ENCODE results near the gene ECHDC1. TPM values are rescaled to one million over a fixed set of nuclear protein-coding genes. Genes with fewer than 3 reads are reported as not detected.
"Not testable (repeated sequence)": the region's sequence is repeated elsewhere in the genome, so short reads cannot be mapped to it uniquely, and the experiment has no call there.

Gene ECHDC1, protein sequence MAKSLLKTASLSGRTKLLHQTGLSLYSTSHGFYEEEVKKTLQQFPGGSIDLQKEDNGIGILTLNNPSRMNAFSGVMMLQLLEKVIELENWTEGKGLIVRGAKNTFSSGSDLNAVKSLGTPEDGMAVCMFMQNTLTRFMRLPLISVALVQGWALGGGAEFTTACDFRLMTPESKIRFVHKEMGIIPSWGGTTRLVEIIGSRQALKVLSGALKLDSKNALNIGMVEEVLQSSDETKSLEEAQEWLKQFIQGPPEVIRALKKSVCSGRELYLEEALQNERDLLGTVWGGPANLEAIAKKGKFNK
- 18.1 and 21.8 TPM in 2 replicates for total RNA-seq (2014; rRNA removed; shearing (Covaris generic); ENCODE audit: low replicate concordance)

- Histone ChIP-seq H3K27me3 (no peaks in the 10 kb centered on the region), H3K9me3 (no peaks in the 10 kb centered on the region), H3K4me3 (peak within 1 kb of the TSS; percentile 83), H3K36me3 (peaks cover 5% of the 10 kb centered on the region; the same call in 1 of the 2 replicates)
- peak; percentile 68 for DNase-seq
Measured at GRCh38 chr6:127342946-127343808, at the start of gene ECHDC1. TSS of gene ECHDC1 (minus strand) at chr6:127343609. CDS start at chr6:127331028, 12,581 bp downstream.

DNA sequence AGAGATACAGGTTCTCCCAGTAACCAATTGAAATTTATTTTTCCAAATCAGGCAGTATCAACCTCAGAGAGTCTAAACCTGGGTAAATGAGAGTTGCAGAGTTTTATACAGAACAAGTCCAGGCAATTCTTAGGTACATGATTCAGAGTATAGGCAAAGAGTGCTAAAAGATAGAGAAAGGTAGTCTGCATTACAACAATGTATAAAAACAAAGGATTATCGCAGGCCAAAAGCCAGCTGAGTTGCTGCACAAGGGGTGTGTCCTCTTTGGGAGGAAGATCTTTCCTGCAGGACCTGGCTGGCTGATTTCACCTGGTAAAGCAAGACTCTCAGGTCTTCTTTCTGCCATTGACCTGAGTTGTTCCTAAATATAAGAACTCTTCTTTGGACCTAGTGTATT, 48.9 kb upstream of the ECHDC1 start:
- DNase-seq, result no peak
- Histone ChIP-seq H3K4me3 (no peak overlapping the region), H3K36me3 (no peaks in the 10 kb centered on the region), H3K9me3 (no peaks in the 10 kb centered on the region), H3K27me3 (no peaks in the 10 kb centered on the region)

- Histone ChIP-seq H3K4me3 (no peak overlapping the region), H3K9me3 (no peaks in the 10 kb centered on the region), H3K36me3 (no peaks in the 10 kb centered on the region), H3K27me3 (no peaks in the 10 kb centered on the region)
- no peak for DNase-seq
Measured at GRCh38 chr6:127391094-127391953, 47.9 kb upstream of the ECHDC1 start.

DNA sequence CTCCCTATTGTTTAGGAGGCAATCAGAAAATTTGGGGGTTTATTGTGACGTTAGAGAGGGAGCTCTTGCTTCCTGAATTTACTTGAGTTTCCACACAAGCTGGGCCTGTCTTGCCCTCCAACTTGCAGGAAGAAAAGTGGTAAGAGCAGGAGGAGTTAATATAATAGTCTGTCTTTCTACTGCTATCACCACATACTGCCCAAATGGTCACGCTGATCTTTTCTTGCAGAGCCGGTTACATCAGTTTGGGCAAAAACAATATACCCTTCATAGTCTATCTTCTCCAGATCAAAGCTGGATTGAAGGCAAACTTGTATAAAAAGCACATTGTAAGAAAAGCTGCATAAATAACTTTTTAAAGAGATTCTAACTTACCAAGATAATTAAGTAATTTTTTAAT, 46.3 kb upstream of the ECHDC1 start:
- Histone ChIP-seq H3K36me3 (no peaks in the 10 kb centered on the region), H3K9me3 (no peaks in the 10 kb centered on the region), H3K27me3 (no peaks in the 10 kb centered on the region), H3K4me3 (no peak overlapping the region)
- DNase-seq, result no peak

DNA sequence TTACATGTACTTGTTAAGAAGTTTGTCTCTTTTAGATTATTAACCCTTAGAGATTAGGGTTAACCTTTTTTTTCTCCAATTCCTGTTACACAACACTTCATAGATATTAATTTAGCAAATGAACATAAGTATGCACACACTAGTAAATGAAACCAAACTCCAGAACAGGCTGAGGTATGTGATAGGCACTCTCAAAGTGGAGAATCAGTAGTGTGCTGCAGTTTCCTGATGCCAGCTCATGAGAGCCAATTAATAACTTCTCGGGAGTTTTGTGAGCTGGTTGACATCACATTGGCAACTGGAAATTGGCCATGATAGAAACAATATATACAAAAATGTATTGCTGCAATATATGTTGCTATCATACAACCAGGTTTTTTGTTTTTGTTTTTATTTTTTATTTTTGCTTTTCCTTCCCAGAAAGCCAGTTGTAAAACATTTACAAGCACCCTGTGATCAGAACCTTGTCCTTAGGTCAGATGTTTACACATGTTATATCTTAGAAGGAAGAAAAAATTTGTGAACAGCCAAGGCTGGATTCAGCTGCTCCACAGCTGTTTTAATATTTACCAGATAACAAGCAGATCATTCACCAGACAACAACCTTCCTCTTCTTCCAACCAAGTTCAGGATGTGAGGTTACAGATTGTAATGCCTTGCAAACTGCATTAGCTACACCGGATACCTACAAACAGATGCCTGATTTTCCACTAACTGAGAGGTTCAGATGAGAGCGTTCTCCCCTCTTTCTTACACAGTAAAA, 42.4 kb upstream of the ECHDC1 start:
- no peak for DNase-seq
- Histone ChIP-seq H3K27me3 (no peaks in the 10 kb centered on the region), H3K4me3 (no peak overlapping the region), H3K9me3 (no peaks in the 10 kb centered on the region), H3K36me3 (no peaks in the 10 kb centered on the region)

GRCh38 chr6:127384848-127385247, 41.4 kb upstream of the ECHDC1 start:
- not testable (repeated sequence) for H3K4me3 ChIP-seq, H3K36me3 ChIP-seq, H3K9me3 ChIP-seq, DNase-seq, H3K27me3 ChIP-seq

- H3K4me3 ChIP-seq, result no peak overlapping the region
- no peaks in the 10 kb centered on the region for H3K27me3 ChIP-seq
- no peak for DNase-seq
- no peaks in the 10 kb centered on the region for H3K9me3 ChIP-seq
- no peaks in the 10 kb centered on the region for H3K36me3 ChIP-seq
Measured at GRCh38 chr6:127383988-127384387, 40.6 kb upstream of the ECHDC1 start.

DNA sequence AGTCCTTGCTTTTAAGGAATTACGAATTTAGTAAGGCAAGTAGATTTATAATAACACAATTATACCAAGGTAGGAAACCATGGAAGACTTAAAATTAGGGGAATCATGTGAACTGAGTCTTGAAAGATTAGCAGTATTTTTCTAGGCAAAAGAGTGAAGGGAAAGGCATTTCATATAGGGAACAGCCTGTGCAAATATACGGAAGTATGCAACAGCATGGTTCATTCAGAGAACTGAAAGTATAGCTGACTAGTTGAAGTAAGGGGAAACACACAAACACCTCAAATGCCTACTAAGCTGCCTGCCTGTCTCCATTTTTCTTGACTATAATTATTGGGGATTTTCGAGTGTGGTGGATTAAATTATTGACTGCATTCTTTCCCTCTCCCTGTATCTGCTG, 39.0 kb upstream of the ECHDC1 start:
- Histone ChIP-seq H3K9me3 (no peaks in the 10 kb centered on the region), H3K36me3 (no peaks in the 10 kb centered on the region), H3K27me3 (no peaks in the 10 kb centered on the region), H3K4me3 (no peak overlapping the region)
- DNase-seq, result no peak

DNA sequence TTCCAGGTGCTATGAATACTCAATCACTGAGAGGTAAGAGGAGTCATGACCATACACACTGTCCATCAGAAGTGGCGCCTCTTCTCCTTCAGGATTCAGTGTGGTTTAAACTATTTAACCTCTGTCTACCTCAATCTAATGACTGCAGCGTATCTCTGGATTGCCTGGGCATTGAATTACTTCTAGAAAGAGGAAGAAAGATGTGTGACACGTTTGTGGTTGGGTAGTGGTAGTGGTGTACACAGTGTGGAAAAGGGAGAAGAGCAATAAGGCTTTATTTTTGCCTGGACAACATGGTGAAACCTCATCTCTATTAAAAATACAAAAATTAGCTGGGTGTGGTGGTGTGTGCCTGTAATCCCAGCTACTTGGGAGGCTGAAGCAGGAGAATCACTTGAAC, 38.0 kb upstream of the ECHDC1 start:
- no peak overlapping the region for H3K4me3 ChIP-seq
- no peaks in the 10 kb centered on the region for H3K9me3 ChIP-seq
- no peaks in the 10 kb centered on the region for H3K36me3 ChIP-seq
- H3K27me3 ChIP-seq, result no peaks in the 10 kb centered on the region
- no peak for DNase-seq

- DNase-seq, result no peak
- no peaks in the 10 kb centered on the region for H3K36me3 ChIP-seq
- H3K9me3 ChIP-seq, result peaks cover 4% of the 10 kb centered on the region; the same call in 1 of the 2 replicates
- H3K27me3 ChIP-seq, result no peaks in the 10 kb centered on the region
- no peak overlapping the region for H3K4me3 ChIP-seq
Measured at GRCh38 chr6:127376685-127377084, 33.3 kb upstream of the ECHDC1 start.

- H3K9me3 ChIP-seq, result no peaks in the 10 kb centered on the region; the same call in 1 of the 2 replicates
- H3K36me3 ChIP-seq, result no peaks in the 10 kb centered on the region
- no peak overlapping the region for H3K4me3 ChIP-seq
- H3K27me3 ChIP-seq, result no peaks in the 10 kb centered on the region
- DNase-seq, result no peak
Measured at GRCh38 chr6:127367023-127367375, 23.6 kb upstream of the ECHDC1 start.

- peak; percentile 92 for DNase-seq
- Histone ChIP-seq H3K9me3 (no peaks in the 10 kb centered on the region; the same call in 1 of the 2 replicates), H3K36me3 (no peaks in the 10 kb centered on the region), H3K27me3 (no peaks in the 10 kb centered on the region), H3K4me3 (peak overlapping the region; percentile 21)
Measured at GRCh38 chr6:127366282-127367022, 23.0 kb upstream of the ECHDC1 start.

- no peak for DNase-seq
- H3K4me3 ChIP-seq, result peak overlapping the region; percentile 21
Measured at GRCh38 chr6:127365874-127366273, 22.5 kb upstream of the ECHDC1 start.

DNA sequence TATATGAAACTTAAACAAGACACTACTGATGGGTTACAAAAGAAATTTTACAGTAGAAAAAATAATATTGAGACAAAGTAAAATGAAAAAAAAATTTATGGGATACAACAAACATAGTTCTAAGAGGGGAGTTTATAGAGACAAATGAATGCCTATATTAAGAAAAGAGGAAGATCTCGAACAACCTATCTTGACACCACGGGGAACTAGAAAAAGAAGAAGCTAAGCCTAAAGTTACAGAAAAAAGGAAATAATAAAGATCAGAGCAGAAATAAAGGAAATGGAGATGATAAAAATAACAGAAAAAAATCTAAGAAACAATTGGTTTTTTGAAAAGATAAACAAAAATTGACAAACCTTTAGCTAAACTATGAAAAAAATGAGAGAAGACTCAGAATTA, 9.1 kb upstream of the ECHDC1 start:
- no peak overlapping the region for H3K4me3 ChIP-seq
- peaks cover 9% of the 10 kb centered on the region for H3K9me3 ChIP-seq
- DNase-seq, result no peak
- no peaks in the 10 kb centered on the region for H3K36me3 ChIP-seq
- H3K27me3 ChIP-seq, result no peaks in the 10 kb centered on the region

More at GRCh38 chr6:127365874-127366273, 22.5 kb upstream of the ECHDC1 start:
- H3K36me3 ChIP-seq, result no peaks in the 10 kb centered on the region
- no peaks in the 10 kb centered on the region; the same call in 1 of the 2 replicates for H3K9me3 ChIP-seq
- H3K27me3 ChIP-seq, result no peaks in the 10 kb centered on the region

DNA sequence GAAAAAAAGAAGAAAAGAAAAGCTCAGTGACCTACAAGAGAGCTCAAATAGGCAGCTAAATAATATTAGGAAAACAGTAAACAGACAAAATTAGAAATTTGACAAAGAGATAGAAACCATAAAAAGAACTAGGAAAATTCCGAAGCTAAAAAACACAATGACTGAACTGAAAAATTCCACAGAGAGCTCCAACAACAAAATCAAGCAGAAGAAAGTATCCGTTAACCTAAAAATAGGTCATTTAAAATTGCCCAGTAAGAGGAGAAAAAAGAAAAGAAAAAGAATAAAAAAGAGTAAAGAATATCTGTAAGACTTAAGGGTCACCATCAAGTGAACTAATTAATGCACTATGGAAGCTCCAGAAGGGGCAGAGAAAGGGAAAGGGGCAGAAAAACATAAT, 6.6 kb upstream of the ECHDC1 start:
- H3K36me3 ChIP-seq, result no peaks in the 10 kb centered on the region
- DNase-seq, result no peak
- H3K4me3 ChIP-seq, result no peak overlapping the region
- peaks cover 7% of the 10 kb centered on the region for H3K9me3 ChIP-seq
- no peaks in the 10 kb centered on the region for H3K27me3 ChIP-seq
